Measurements from ENCODE around the gene SHD. TPM values are rescaled to one million over a fixed set of nuclear protein-coding genes. Genes with fewer than 3 reads are reported as not detected.

The SHD gene
- total RNA-seq, 4 donors from 2014 or later: 0.19 TPM; not detected in 3

DNA sequence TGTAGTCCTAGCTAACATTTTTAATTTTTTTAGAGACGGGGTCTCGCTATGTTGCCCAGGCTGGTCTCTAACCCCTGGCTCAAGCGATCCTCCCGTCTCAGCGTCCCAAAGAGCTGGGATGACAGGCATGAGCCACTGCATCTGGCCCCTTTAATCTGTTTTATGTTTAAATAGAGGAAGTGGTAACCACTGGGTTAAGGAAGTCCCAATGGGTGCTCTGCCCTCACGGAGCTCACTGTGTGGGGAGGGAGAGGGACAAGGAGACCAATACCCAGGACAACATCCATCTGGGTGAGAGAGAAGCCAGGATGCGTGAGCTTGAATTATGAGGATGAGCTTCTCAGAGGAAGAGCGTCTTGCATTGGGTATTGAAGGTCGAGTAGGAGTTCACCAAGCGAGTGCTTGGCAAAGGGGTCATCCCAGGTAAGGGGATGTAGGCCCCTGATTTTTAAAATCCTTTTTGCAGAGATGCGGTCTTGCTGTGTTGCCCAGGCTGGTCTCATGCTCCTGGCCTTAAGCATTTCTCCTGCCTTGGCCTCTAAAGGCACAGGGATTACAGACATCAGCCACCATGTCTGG is 18.4 kb upstream of the SHD start:
- DNase-seq (ENCODE audit: low spot score) (no peak), ATAC-seq (ENCODE audit: low FRiP score) (no peak)
- TF ChIP-seq, protein P1, sequence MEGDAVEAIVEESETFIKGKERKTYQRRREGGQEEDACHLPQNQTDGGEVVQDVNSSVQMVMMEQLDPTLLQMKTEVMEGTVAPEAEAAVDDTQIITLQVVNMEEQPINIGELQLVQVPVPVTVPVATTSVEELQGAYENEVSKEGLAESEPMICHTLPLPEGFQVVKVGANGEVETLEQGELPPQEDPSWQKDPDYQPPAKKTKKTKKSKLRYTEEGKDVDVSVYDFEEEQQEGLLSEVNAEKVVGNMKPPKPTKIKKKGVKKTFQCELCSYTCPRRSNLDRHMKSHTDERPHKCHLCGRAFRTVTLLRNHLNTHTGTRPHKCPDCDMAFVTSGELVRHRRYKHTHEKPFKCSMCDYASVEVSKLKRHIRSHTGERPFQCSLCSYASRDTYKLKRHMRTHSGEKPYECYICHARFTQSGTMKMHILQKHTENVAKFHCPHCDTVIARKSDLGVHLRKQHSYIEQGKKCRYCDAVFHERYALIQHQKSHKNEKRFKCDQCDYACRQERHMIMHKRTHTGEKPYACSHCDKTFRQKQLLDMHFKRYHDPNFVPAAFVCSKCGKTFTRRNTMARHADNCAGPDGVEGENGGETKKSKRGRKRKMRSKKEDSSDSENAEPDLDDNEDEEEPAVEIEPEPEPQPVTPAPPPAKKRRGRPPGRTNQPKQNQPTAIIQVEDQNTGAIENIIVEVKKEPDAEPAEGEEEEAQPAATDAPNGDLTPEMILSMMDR (IDR thresholded peaks at IDR 0.05): no peak

DNA sequence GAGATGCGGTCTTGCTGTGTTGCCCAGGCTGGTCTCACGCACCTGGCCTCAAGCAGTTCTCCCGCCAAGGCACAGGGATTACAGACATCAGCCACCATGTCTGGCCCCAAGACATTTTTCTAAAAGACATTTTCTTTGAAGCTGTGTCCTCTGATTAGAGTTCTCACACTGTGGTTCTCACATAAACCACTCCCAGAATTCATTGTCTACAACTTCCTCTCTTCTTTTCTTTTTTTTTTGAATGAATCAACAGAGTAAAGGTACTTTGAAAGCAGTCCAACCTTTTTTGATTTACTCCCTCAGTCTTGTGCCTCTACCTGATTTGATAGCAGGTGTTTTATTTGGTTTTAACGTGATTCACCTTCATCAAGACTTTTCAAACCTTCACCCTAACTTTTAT is 14.3 kb upstream of the SHD start:
- no peak for ATAC-seq (ENCODE audit: low FRiP score)
- TF ChIP-seq, protein P1 (IDR thresholded peaks at IDR 0.05): no peak
- DNase-seq (ENCODE audit: low spot score): no peak

DNA sequence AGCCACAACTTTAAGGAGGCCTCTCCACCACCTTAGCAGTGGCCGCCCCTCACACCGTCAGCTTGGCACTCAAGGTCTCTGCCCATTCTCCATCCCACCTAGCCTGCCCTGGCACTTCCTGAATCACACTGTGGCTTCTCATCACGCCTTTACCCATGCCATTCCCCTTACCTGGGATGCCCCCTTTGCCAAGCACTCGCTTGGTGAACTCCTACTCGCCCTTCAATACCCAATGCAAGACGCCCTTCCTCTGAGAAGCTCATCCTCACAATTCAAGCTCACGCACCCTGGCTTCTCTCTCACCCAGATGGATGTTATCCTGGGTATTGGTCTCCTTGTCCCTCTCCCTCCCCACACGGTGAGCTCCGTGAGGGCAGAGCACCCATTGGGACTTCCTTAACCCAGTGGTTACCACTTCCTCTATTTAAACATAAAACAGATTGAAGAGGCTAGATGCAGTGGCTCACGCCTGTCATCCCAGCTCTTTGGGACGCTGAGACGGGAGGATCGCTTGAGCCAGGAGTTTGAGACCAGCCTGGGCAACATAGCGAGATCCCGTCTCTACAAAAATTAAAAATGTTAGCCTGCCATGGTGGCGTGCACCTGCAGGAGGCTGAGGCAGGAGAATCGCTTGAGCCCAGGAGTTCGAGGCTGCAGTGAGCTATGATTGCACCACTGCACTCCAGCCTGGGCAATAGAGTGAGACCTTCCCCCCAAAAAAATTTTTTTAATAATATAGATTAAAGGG is 12.6 kb upstream of the SHD start:
- TF ChIP-seq, protein P1 (IDR thresholded peaks at IDR 0.05): no peak
- ATAC-seq (ENCODE audit: low FRiP score): no peak
- no peak for DNase-seq (ENCODE audit: low spot score)

DNA sequence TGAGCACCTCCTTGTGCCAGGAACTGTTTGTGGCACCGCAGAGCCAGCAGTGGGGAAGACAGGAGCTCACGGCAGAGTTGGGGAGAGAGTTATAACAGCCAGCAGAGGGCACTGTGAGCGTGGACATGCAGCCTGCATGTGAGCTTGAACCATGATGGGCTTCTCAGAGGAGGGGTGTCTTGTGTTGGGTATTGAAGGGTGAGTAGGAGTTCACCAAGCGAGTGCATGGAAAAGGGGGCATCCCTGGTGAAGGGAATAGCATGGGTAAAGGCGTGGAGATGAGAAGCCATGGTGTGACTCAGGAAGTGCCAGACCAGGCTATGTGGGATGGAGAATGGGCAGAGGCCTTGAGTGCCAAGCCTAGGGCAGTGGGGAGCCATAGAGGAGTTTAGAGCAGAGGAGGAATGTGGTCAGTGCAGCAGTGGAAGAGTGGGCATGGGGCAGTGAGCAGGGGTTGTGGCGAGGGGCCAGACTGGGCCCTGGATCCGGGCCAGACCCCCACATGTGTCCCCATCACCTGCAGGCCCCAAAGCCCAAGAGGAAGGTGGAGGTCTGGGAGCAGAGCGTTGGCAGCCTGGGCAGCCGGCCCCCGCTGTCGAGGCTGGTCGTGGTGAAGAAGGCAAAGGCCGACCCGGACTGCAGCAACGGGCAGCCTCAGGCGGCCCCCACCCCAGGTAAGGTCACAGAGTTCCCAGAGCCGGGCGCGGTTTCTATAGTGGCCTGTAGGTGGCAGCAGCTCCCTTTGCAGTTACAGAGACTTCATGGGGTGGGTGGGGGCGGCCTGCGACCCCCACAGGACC is 11.8 kb upstream of the SHD start:
- peak; percentile 29 for ATAC-seq (ENCODE audit: low FRiP score)

DNA sequence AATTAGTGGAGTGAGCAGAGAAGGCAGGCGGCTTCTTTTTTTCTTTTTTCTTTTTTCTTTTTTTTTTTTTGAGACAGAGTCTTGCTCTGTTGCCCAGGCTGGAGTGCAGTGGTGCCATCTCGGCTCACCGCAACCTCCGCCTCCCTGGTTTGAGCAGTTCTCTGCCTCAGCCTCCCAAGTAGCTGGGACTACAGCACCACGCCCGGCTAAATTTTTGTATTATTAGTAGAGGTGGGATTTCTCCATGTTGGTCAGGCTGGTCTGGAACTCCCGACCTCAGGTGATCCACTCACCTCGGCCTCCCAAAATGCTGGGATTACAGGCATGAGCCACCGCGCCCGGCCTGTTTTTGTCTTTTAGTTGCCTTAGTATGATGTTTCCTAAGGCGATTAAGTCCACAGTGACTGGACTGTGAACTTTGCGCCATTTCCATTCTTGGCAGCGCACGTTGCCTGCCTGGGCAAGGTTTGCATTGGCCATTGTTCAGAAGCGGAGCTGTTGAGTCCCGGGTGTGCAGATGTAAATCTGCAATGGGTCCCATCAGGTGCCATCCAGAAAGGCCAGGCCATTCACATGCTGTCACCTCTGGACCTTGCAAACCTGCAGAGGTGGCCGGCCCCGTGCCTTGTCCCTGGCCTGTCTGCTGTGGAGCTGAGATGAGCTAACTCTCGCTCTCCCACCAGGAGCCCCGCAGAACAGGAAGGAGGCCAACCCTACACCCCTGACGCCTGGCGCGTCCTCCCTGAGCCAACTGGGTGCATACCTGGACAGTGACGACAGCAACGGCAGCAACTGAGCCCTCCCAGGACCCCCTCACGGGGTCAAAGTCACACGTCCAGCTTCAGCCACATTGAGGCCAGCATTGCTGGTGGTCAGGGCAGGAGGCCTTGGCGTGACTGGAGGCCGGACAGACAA is 10.9 kb upstream of the SHD start:
- DNase-seq (ENCODE audit: low spot score): no peak
- TF ChIP-seq, protein P1 (IDR thresholded peaks at IDR 0.05): no peak
- ATAC-seq (ENCODE audit: low FRiP score): no peak

More for the DNA sequence above, 11.8 kb upstream of the SHD start:
- TF ChIP-seq, protein P1 (IDR thresholded peaks at IDR 0.05): peak in 1 of 3 donors; percentile 45
- peak; percentile 36 for DNase-seq (ENCODE audit: low spot score)

DNA sequence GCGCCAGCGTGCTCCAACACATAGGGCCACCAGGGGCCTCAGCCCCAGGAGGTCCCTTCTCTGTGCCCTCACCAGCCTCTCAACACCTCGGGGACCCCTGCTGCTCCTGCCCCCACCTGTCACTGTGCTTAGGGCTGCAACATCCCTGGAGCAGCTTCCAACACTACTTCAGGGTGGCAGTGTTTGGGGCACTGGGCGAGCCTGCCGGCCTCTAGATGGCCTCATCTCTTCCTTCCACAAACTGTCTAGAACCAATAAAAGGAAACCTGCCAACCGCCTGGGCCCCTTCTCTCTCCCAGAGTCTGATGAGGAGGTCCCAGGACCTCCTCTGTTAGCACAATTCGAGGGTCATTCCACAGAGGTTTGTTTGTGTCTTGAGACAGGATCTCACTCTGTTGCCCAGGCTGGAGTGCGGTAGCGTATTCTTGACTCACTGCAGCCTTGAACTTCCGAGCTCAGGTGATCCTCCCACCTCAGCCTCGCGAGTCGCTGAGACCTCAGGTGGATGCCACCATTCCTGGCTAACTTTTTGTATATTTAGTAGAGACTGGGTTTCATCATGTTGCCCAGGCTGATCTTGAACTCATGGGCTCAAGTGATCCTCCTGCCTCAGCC is 10.1 kb upstream of the SHD start:
- TF ChIP-seq, protein P1 (IDR thresholded peaks at IDR 0.05): no peak
- no peak for ATAC-seq (ENCODE audit: low FRiP score)
- DNase-seq (ENCODE audit: low spot score): no peak

Measured in omental fat pad (tissue), 4 donors.